Astrocyte of the cerebellum (primary cell): ENCODE results near the gene TRAPPC2L.

Experiments used
- DNase-seq: peaks from one replicate; pipeline ENCODE4 v3.0.0-alpha.2; 2011; ENCODE audit warnings: low read depth
- H3K4me3 ChIP-seq: 2 replicates; pipeline ENCODE4 v1.5.1; 2011; ENCODE audit warnings: mild to moderate bottlenecking, low read depth, low read length, moderate library complexity
- CTCF ChIP-seq: IDR thresholded peaks from 2 replicates; pipeline ENCODE4 v1.5.1; 2012; ENCODE audit warnings: low read length, low read depth, moderate library complexity, mild to moderate bottlenecking; ENCODE audit errors: missing control alignments
- in situ Hi-C: cut with HindIII; loops from 2 replicates; pipeline ENCODE4 v1.10.0; 2017; ENCODE audit warnings: low sequenced_read_pairs

Gene TRAPPC2L

GRCh38 chr16:88864521-88864920 is 7.6 kb downstream of the TRAPPC2L start:
- TF ChIP-seq CTCF = no peak
- DNase-seq = no peak
- no peak overlapping the region for H3K4me3 ChIP-seq
- in situ Hi-C loops = loop anchor here (25.0 kb wide), 1 partner anchor 102 kb away; no protein-coding TSS in a partner anchor

GRCh38 chr16:88865310-88865709 is 8.4 kb downstream of the TRAPPC2L start:
- TF ChIP-seq CTCF = no peak
- H3K4me3 ChIP-seq = no peak overlapping the region
- in situ Hi-C loops = loop anchor here (25.0 kb wide), 1 partner anchor 103 kb away; no protein-coding TSS in a partner anchor
- no peak for DNase-seq

GRCh38 chr16:88865742-88866141 is 8.8 kb downstream of the TRAPPC2L start:
- in situ Hi-C loops = loop anchor here (25.0 kb wide), 1 partner anchor 103 kb away; no protein-coding TSS in a partner anchor
- H3K4me3 ChIP-seq = no peak overlapping the region
- TF ChIP-seq CTCF = no peak
- no peak for DNase-seq

GRCh38 chr16:88866151-88866920 is 9.4 kb downstream of the TRAPPC2L start, which contains the start of gene PABPN1L:
PABPN1L (minus strand) TSS chr16:88866660; CDS start chr16:88866606, 54 bp downstream.
- no peak for TF ChIP-seq CTCF
- in situ Hi-C loops = loop anchor here (25.0 kb wide), 1 partner anchor 104 kb away; no protein-coding TSS in a partner anchor
- DNase-seq = no peak
- H3K4me3 ChIP-seq = no peak within 1 kb of the TSS

- DNase-seq = no peak
- no peak overlapping the region for H3K4me3 ChIP-seq
- in situ Hi-C loops = loop anchor here (25.0 kb wide), 1 partner anchor 105 kb away; no protein-coding TSS in a partner anchor
- no peak for TF ChIP-seq CTCF
Measured at GRCh38 chr16:88867581-88868246, 10.8 kb downstream of the TRAPPC2L start.

GRCh38 chr16:88868974-88869672 is 12.2 kb downstream of the TRAPPC2L start:
- DNase-seq = no peak
- no peak for TF ChIP-seq CTCF
- no peak overlapping the region for H3K4me3 ChIP-seq
- in situ Hi-C loops = loop anchor here (25.0 kb wide), 1 partner anchor 107 kb away; no protein-coding TSS in a partner anchor
